SK-N-SH treated with all-trans-retinoic acid at 6 μM for 48 hours (cell line): ENCODE data around the gene CASP1.

ENCODE experiments used
- ARNTL ChIP-seq: fragments of 450-650 bp; formaldehyde crosslinking; IDR thresholded peaks from 2 replicates; pipeline ENCODE4 v1.5.0; 2020; ENCODE audit warnings: low read depth, mild to moderate bottlenecking, moderate library complexity, borderline replicate concordance
- RARB ChIP-seq: fragments of 250-450 bp; sonication (Bioruptor Pico); IDR thresholded peaks from 2 replicates; pipeline ENCODE4 v1.8.0; 2021; ENCODE audit warnings: mild to moderate bottlenecking, moderate library complexity
- SNAI2 ChIP-seq: fragments of 250-450 bp; sonication (Bioruptor Pico); IDR thresholded peaks from 2 replicates; pipeline ENCODE4 v1.5.0; 2020; ENCODE audit warnings: mild to moderate bottlenecking, moderate library complexity
- ZC3H10 ChIP-seq: fragments of 250-450 bp; sonication (Bioruptor Pico); IDR thresholded peaks from 2 replicates; pipeline ENCODE4 v1.5.1; 2021; ENCODE audit warnings: mild to moderate bottlenecking, moderate library complexity
- ZFP3 ChIP-seq: fragments of 250-450 bp; sonication (Bioruptor Pico); IDR thresholded peaks from 2 replicates; pipeline ENCODE4 v1.5.0; 2020; ENCODE audit warnings: mild to moderate bottlenecking, moderate library complexity
- ZNF565 ChIP-seq: fragments of 450-650 bp; formaldehyde crosslinking; conservative IDR thresholded peaks from 2 replicates; pipeline ENCODE4 v1.5.0; 2020; ENCODE audit warnings: low read depth, mild to moderate bottlenecking, moderate library complexity
- ZNF70 ChIP-seq: fragments of 450-650 bp; formaldehyde crosslinking; IDR thresholded peaks from 2 replicates; pipeline ENCODE4 v1.5.0; 2020; ENCODE audit warnings: mild to moderate bottlenecking, moderate library complexity
- ZNF8 ChIP-seq: fragments of 450-650 bp; formaldehyde crosslinking; IDR thresholded peaks from 2 replicates; pipeline ENCODE4 v1.5.0; 2020; ENCODE audit warnings: mild to moderate bottlenecking, moderate library complexity
- TF ChIP-seq, protein P1 (sequence below): fragments of 250-450 bp; sonication (Bioruptor Pico); IDR thresholded peaks from 2 replicates; pipeline ENCODE4 v1.5.1; 2020; ENCODE audit warnings: low read depth, mild to moderate bottlenecking, moderate library complexity
- TF ChIP-seq, protein P2 (sequence below): fragments of 250-450 bp; sonication (Bioruptor Pico); IDR thresholded peaks from 2 replicates; pipeline ENCODE4 v1.5.1; 2021; ENCODE audit warnings: mild to moderate bottlenecking, moderate library complexity
- TF ChIP-seq, protein P3 (sequence below): fragments of 250-450 bp; sonication (Bioruptor Pico); IDR thresholded peaks from 2 replicates; pipeline ENCODE4 v1.8.0; 2020; ENCODE audit warnings: mild to moderate bottlenecking, moderate library complexity, borderline replicate concordance

DNA sequence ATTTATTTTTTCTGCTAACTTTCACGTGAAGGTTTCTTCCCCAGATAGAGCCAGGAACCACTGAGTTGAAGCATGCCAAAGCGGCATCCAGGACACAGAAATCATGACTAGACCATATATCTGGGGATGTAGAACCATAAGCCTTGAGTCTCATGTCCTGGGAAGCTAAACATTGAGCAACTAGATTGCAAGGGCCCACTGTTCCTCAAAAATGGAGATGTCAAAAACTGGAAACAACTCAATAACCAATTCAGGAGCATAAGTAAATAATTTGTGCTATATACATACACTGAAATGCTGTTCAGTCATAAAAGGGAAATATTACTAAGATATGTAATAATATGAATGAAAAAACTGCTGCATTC is 39.2 kb upstream of the CASP1 start:
- TF ChIP-seq ZC3H10 (CRISPR knock-in tag) (no peak), ZFP3 (CRISPR knock-in tag) (no peak), RARB (CRISPR knock-in tag) (no peak), ZNF70 (CRISPR knock-in tag) (no peak), ZNF565 (CRISPR knock-in tag) (no peak), SNAI2 (CRISPR knock-in tag) (no peak), ZNF8 (CRISPR knock-in tag) (no peak), ARNTL (CRISPR knock-in tag) (no peak)
- TF ChIP-seq, protein P1, sequence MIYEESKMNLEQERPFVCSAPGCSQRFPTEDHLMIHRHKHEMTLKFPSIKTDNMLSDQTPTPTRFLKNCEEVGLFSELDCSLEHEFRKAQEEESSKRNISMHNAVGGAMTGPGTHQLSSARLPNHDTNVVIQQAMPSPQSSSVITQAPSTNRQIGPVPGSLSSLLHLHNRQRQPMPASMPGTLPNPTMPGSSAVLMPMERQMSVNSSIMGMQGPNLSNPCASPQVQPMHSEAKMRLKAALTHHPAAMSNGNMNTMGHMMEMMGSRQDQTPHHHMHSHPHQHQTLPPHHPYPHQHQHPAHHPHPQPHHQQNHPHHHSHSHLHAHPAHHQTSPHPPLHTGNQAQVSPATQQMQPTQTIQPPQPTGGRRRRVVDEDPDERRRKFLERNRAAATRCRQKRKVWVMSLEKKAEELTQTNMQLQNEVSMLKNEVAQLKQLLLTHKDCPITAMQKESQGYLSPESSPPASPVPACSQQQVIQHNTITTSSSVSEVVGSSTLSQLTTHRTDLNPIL (CRISPR knock-in tag), result no peak
- TF ChIP-seq, protein P2, sequence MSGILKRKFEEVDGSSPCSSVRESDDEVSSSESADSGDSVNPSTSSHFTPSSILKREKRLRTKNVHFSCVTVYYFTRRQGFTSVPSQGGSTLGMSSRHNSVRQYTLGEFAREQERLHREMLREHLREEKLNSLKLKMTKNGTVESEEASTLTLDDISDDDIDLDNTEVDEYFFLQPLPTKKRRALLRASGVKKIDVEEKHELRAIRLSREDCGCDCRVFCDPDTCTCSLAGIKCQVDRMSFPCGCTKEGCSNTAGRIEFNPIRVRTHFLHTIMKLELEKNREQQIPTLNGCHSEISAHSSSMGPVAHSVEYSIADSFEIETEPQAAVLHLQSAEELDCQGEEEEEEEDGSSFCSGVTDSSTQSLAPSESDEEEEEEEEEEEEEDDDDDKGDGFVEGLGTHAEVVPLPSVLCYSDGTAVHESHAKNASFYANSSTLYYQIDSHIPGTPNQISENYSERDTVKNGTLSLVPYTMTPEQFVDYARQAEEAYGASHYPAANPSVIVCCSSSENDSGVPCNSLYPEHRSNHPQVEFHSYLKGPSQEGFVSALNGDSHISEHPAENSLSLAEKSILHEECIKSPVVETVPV (CRISPR knock-in tag), result no peak
- TF ChIP-seq, protein P3, sequence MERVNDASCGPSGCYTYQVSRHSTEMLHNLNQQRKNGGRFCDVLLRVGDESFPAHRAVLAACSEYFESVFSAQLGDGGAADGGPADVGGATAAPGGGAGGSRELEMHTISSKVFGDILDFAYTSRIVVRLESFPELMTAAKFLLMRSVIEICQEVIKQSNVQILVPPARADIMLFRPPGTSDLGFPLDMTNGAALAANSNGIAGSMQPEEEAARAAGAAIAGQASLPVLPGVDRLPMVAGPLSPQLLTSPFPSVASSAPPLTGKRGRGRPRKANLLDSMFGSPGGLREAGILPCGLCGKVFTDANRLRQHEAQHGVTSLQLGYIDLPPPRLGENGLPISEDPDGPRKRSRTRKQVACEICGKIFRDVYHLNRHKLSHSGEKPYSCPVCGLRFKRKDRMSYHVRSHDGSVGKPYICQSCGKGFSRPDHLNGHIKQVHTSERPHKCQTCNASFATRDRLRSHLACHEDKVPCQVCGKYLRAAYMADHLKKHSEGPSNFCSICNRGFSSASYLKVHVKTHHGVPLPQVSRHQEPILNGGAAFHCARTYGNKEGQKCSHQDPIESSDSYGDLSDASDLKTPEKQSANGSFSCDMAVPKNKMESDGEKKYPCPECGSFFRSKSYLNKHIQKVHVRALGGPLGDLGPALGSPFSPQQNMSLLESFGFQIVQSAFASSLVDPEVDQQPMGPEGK, result no peak
